Coronary artery (tissue), 2 donors: ENCODE measurements around the gene LRRC31.

Experiments used
- DNase-seq: peaks from one replicate; pipeline ENCODE4 v3.0.0-alpha.2; 2017; ENCODE audit warnings: low spot score
- H3K27ac ChIP-seq, 2 donors: fragments of 200-600 bp; sonication (generic); one replicate each; pipeline ENCODE4 v1.5.1; 2016 to 2019
- H3K4me3 ChIP-seq: fragments of 200-600 bp; sonication (generic); 2 replicates; pipeline ENCODE4 v1.5.1; 2016; ENCODE audit warnings: mild to moderate bottlenecking, moderate library complexity
- CTCF ChIP-seq: fragments of 200-600 bp; sonication (generic); IDR thresholded peaks from one replicate; pipeline ENCODE4 v1.5.1; 2019; ENCODE audit warnings: antibody characterized with exemption

Gene LRRC31

GRCh38 chr3:169869484-169870220 is at the start of gene LRRC31:
Gene LRRC31, minus strand, starts transcription at chr3:169869935. Its CDS starts 128 bp downstream, at chr3:169869807.
- H3K27ac ChIP-seq: no peak within 1 kb of the TSS
- DNase-seq: no peak
- no peak within 1 kb of the TSS for H3K4me3 ChIP-seq
- TF ChIP-seq CTCF: no peak

- no peak overlapping the region for H3K4me3 ChIP-seq
- DNase-seq: no peak
- H3K27ac ChIP-seq: no peak overlapping the region
- TF ChIP-seq CTCF: no peak
Measured at GRCh38 chr3:169914321-169914720, 44.6 kb upstream of the LRRC31 start.

- no peak for DNase-seq
- H3K4me3 ChIP-seq: no peak overlapping the region
- no peak overlapping the region for H3K27ac ChIP-seq
- TF ChIP-seq CTCF: no peak
Measured at GRCh38 chr3:169913323-169913722, 43.6 kb upstream of the LRRC31 start.

GRCh38 chr3:169911272-169911671 is 41.5 kb upstream of the LRRC31 start, which contains the start of gene SAMD7:
Gene SAMD7, plus strand, starts transcription at chr3:169911572. Its CDS starts 7,927 bp downstream, at chr3:169919499.
- H3K4me3 ChIP-seq: no peak within 1 kb of the TSS
- no peak within 1 kb of the TSS for H3K27ac ChIP-seq
- no peak for TF ChIP-seq CTCF
- DNase-seq: no peak

GRCh38 chr3:169907944-169908343 is 38.2 kb upstream of the LRRC31 start:
- no peak overlapping the region for H3K27ac ChIP-seq
- no peak for TF ChIP-seq CTCF
- no peak for DNase-seq
- H3K4me3 ChIP-seq: no peak overlapping the region

GRCh38 chr3:169907476-169907875 is 37.7 kb upstream of the LRRC31 start:
- H3K4me3 ChIP-seq: no peak overlapping the region
- no peak overlapping the region for H3K27ac ChIP-seq
- DNase-seq: no peak
- TF ChIP-seq CTCF: no peak

- DNase-seq: no peak
- Histone ChIP-seq H3K27ac (no peak overlapping the region), H3K4me3 (no peak overlapping the region)
- no peak for TF ChIP-seq CTCF
Measured at GRCh38 chr3:169905404-169905803, 35.7 kb upstream of the LRRC31 start.
